ENCODE data around the gene ASXL2. TPM values are rescaled to one million over a fixed set of nuclear protein-coding genes. Genes with fewer than 3 reads are reported as not detected.

The ASXL2 gene
- total and polyA plus RNA-seq, 12 donors = 1.8 to 34.0 (median 28.6) TPM

- Histone ChIP-seq H3K36me3 (peaks cover 0 to 51% (median 3%) of the 10 kb centered on the region in 9 donors), H3K27ac (no peak overlapping the region), H3K27me3 (no peaks in the 10 kb centered on the region), H3K9me3 (no peaks in the 10 kb centered on the region), H3K4me3 (no peak overlapping the region), H3K4me1 (peaks cover 0 to 4% (median 0%) of the 10 kb centered on the region in 9 donors)
- DNase-seq (no peak), ATAC-seq (no peak)
- WGBS, 2 donors = 93 to 95% methylated on average over 3 of the region's 3 CpGs
- intact Hi-C loops (cut with DNase I) = no loop called here
- no peak for TF ChIP-seq CTCF (IDR thresholded peaks at IDR 0.05)
Measured at GRCh38 chr2:25788457-25788856, 89.8 kb downstream of the ASXL2 start.

GRCh38 chr2:25787020-25787419 lies 91.3 kb downstream of the ASXL2 start:
- H3K4me3 ChIP-seq = no peak overlapping the region
- intact Hi-C loops (cut with DNase I) = no loop called here
- H3K27me3 ChIP-seq = no peaks in the 10 kb centered on the region
- TF ChIP-seq CTCF (IDR thresholded peaks at IDR 0.05) = no peak
- peaks cover 0 to 51% (median 3%) of the 10 kb centered on the region in 9 donors for H3K36me3 ChIP-seq
- no peak overlapping the region for H3K27ac ChIP-seq
- H3K4me1 ChIP-seq = no peaks in the 10 kb centered on the region
- ATAC-seq = no peak
- DNase-seq = no peak
- 96 to 97% methylated on average over 2 of the region's 2 CpGs for WGBS, 2 donors
- no peaks in the 10 kb centered on the region for H3K9me3 ChIP-seq

- Histone ChIP-seq H3K27ac (no peak overlapping the region), H3K27me3 (no peaks in the 10 kb centered on the region), H3K9me3 (no peaks in the 10 kb centered on the region), H3K4me1 (no peaks in the 10 kb centered on the region), H3K4me3 (no peak overlapping the region), H3K36me3 (peaks cover 0 to 63% (median 3%) of the 10 kb centered on the region in 9 donors)
- ATAC-seq = no peak
- no peak for TF ChIP-seq CTCF (IDR thresholded peaks at IDR 0.05)
- WGBS, 2 donors = 96 to 98% methylated on average over 4 of the region's 4 CpGs
- no peak for DNase-seq
- intact Hi-C loops (cut with DNase I) = no loop called here
Measured at GRCh38 chr2:25784404-25784803, 93.9 kb downstream of the ASXL2 start.

- intact Hi-C loops (cut with DNase I) = no loop called here
- 98 to 99% methylated on average over 5 of the region's 5 CpGs for WGBS, 2 donors
- no peak for TF ChIP-seq CTCF (IDR thresholded peaks at IDR 0.05)
Measured at GRCh38 chr2:25777077-25777476, 101.2 kb downstream of the ASXL2 start.

More at GRCh38 chr2:25777077-25777476, 101.2 kb downstream of the ASXL2 start:
- ATAC-seq = no peak
- H3K36me3 ChIP-seq = peaks cover 0 to 29% (median 0%) of the 10 kb centered on the region in 9 donors
- H3K4me1 ChIP-seq = no peaks in the 10 kb centered on the region
- no peak for DNase-seq
- no peak overlapping the region for H3K4me3 ChIP-seq
- H3K27me3 ChIP-seq = no peaks in the 10 kb centered on the region
- H3K9me3 ChIP-seq = peaks cover 0 to 8% (median 0%) of the 10 kb centered on the region in 11 donors
- H3K27ac ChIP-seq = no peak overlapping the region
